RWPE2 (cell line): ENCODE results near the gene IAH1.

Experiments used
- ATAC-seq: fragments of 200-7000 bp; cut with Tn5 transposase; 3 replicates; pipeline ENCODE4 v1.9.1; 2021; ENCODE audit warnings: low read depth
- DNase-seq: peaks from one replicate; pipeline ENCODE4 v3.0.0-alpha.2; 2020; ENCODE audit warnings: low spot score
- H3K27ac ChIP-seq: fragments of 450-650 bp; 2 replicates; pipeline ENCODE4 v1.5.1; 2017; ENCODE audit warnings: mild to moderate bottlenecking; ENCODE audit not compliant: poor library complexity, severe bottlenecking
- H3K27me3 ChIP-seq: fragments of 250-450 bp; sonication (Bioruptor Pico); 2 replicates; pipeline ENCODE4 v1.5.1; 2021; ENCODE audit warnings: mild to moderate bottlenecking, moderate library complexity; ENCODE audit not compliant: insufficient read depth, poor library complexity, severe bottlenecking
- H3K36me3 ChIP-seq: fragments of 250-450 bp; sonication (Bioruptor Pico); 2 replicates; pipeline ENCODE4 v1.5.1; 2020; ENCODE audit warnings: low read depth, mild to moderate bottlenecking, moderate library complexity
- H3K4me1 ChIP-seq: fragments of 250-450 bp; sonication (Bioruptor Pico); 2 replicates; pipeline ENCODE4 v1.5.1; 2021; ENCODE audit warnings: mild to moderate bottlenecking, moderate library complexity; ENCODE audit not compliant: insufficient read depth, poor library complexity, severe bottlenecking
- H3K4me3 ChIP-seq: fragments of 250-450 bp; sonication (Bioruptor Pico); 2 replicates; pipeline ENCODE4 v1.5.1; 2021; ENCODE audit warnings: mild to moderate bottlenecking, moderate library complexity; ENCODE audit not compliant: severe bottlenecking
- H3K9me3 ChIP-seq: fragments of 250-450 bp; sonication (Bioruptor Pico); 2 replicates; pipeline ENCODE4 v1.5.1; 2021; ENCODE audit warnings: mild to moderate bottlenecking, moderate library complexity; ENCODE audit not compliant: severe bottlenecking
- TF ChIP-seq, protein P1 (sequence below): fragments of 450-650 bp; IDR thresholded peaks from one replicate; pipeline ENCODE4 v1.5.1; 2017; ENCODE audit warnings: mild to moderate bottlenecking, moderate library complexity; ENCODE audit not compliant: poor library complexity, severe bottlenecking

IAH1 gene

DNA sequence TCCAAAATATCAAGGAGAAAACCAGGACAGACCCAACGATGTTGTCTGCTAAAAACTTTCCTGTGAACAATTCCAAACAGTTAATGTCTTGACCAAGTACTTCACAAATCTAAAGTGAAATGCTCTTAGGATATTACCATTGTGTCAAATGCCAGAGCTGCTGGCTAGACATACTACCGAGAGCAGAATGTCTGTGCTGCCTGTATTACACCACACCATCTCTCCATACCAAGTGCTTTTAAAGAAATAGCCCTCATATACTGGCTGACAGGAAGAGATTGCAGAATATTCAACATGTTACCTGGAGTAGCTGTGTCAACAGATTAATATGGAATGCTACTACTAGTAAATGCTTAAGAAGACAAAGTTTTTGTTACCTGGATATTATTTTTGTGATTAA is 18.6 kb downstream of the IAH1 start:
- TF ChIP-seq, protein P1, sequence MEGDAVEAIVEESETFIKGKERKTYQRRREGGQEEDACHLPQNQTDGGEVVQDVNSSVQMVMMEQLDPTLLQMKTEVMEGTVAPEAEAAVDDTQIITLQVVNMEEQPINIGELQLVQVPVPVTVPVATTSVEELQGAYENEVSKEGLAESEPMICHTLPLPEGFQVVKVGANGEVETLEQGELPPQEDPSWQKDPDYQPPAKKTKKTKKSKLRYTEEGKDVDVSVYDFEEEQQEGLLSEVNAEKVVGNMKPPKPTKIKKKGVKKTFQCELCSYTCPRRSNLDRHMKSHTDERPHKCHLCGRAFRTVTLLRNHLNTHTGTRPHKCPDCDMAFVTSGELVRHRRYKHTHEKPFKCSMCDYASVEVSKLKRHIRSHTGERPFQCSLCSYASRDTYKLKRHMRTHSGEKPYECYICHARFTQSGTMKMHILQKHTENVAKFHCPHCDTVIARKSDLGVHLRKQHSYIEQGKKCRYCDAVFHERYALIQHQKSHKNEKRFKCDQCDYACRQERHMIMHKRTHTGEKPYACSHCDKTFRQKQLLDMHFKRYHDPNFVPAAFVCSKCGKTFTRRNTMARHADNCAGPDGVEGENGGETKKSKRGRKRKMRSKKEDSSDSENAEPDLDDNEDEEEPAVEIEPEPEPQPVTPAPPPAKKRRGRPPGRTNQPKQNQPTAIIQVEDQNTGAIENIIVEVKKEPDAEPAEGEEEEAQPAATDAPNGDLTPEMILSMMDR: no peak
- H3K36me3 ChIP-seq: peaks cover 83% of the 10 kb centered on the region
- H3K27me3 ChIP-seq: no peaks in the 10 kb centered on the region
- H3K27ac ChIP-seq: no peak overlapping the region
- ATAC-seq: no peak
- H3K4me1 ChIP-seq: no peaks in the 10 kb centered on the region
- no peak overlapping the region for H3K4me3 ChIP-seq
- no peaks in the 10 kb centered on the region for H3K9me3 ChIP-seq
- DNase-seq: no peak

DNA sequence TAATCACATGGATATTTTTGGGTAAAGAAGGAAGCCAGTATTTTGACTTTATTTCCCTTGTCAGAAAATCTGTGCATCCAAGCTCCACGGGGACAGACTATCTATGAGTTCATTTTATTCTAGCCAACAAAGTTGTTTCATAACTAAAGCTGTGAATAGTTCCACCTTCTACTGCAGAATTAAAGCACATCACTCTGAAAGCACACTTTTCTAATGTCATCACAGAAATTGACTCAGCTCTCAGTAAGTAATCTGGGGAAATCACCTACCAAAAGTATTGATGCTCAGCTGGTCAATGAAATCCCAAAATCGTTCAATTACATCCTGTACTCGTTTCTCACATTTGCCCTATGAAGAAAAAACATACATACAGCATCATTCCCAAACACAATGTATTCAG is 19.1 kb downstream of the IAH1 start:
- TF ChIP-seq, protein P1: no peak
- DNase-seq: no peak
- Histone ChIP-seq H3K27ac (no peak overlapping the region), H3K36me3 (peaks cover 81% of the 10 kb centered on the region), H3K4me1 (no peaks in the 10 kb centered on the region), H3K27me3 (no peaks in the 10 kb centered on the region), H3K9me3 (no peaks in the 10 kb centered on the region), H3K4me3 (no peak overlapping the region)
- no peak for ATAC-seq

DNA sequence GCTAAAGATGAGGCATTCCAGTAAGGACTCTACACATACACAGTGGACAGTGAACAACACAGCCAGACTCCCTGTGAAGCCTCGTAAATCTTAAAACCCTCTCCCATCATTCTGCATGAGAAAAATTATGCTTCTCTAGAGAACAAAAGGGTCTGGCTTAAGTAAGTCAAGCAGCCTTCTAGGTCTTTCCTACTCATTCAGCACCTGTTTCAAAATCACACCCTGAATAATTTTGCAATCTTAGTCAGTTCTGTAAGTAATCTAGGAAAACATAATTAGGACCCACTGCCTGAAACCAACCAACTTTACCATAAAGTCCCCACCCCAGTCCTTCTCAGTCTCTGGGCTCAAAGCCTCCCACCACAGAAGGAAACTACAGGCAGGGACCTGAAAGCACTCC is 19.7 kb downstream of the IAH1 start:
- ATAC-seq: no peak
- DNase-seq: no peak
- H3K9me3 ChIP-seq: no peaks in the 10 kb centered on the region
- no peak overlapping the region for H3K4me3 ChIP-seq
- H3K36me3 ChIP-seq: peaks cover 77% of the 10 kb centered on the region
- TF ChIP-seq, protein P1: no peak
- no peaks in the 10 kb centered on the region for H3K27me3 ChIP-seq
- H3K4me1 ChIP-seq: no peaks in the 10 kb centered on the region
- no peak overlapping the region for H3K27ac ChIP-seq

DNA sequence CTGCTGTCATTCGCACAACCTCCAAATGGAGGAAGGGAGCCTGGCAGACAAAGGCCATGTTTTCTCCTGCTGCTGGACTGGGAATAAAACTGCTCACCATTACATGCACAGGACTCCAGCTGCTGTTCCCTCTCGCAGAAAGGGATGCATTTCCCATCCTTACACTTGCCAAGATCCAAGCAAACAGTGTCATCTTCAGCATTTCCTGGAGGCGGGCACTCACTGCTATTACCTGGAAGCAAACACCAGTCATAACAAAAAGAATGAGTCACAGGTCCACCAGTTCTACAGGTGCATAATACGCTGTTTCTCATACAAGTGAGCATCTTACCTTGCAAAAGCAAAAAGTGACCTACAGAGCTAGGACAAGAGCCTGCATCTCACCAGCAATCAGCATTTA is 22.7 kb downstream of the IAH1 start:
- Histone ChIP-seq H3K4me1 (no peaks in the 10 kb centered on the region), H3K4me3 (no peak overlapping the region), H3K9me3 (no peaks in the 10 kb centered on the region), H3K27me3 (no peaks in the 10 kb centered on the region), H3K36me3 (peaks cover 66% of the 10 kb centered on the region), H3K27ac (no peak overlapping the region)
- DNase-seq (no peak), ATAC-seq (peak; percentile 93)
- TF ChIP-seq, protein P1: no peak

DNA sequence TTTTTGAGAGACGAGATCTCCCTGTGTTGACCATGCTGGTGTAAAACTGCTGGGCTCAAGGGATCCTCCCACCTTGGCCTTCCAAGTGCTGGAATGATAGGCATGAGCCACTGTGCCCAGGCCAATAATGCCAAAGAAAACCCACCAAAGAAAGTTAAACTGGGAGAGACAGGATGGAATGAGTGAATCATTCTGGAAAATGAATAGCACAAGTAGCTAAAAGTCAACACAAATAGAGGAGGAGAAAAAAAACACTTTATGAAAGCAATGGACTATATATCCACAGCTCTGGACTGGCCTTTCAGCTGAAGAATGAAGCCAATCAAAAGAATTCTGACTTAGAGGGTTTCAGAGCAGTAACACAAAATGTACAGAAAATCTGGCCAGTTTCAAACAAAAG is 23.9 kb downstream of the IAH1 start:
- Histone ChIP-seq H3K4me1 (no peaks in the 10 kb centered on the region), H3K36me3 (peaks cover 55% of the 10 kb centered on the region), H3K27me3 (no peaks in the 10 kb centered on the region), H3K9me3 (no peaks in the 10 kb centered on the region), H3K4me3 (no peak overlapping the region), H3K27ac (no peak overlapping the region)
- TF ChIP-seq, protein P1: no peak
- ATAC-seq (no peak), DNase-seq (no peak)
